ENCODE measurements around the gene PODXL2. TPM values are rescaled to one million over a fixed set of nuclear protein-coding genes. Genes with fewer than 3 reads are reported as not detected.

PODXL2 gene
- total RNA-seq, 2 experiments from 2014 or later, result 4.0 to 4.2 TPM

DNA sequence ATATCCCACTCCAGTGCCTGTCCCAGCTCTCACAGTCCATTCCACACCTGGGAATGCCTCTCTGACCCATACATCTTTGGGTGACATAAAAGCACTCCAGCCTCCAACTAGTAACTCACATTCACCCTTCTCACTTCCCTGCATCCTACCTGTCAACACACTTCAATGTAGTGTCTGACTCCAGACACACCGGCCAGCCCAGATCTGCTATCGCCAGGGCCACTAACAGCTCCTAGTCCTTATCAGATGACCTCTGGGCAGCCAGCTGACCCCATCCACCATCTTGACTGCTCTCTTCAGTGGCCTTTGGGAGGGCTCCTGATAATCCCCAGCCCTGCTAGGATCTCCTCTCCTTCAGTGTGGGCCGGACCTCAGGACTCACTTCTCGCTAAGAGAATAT is 33.7 kb upstream of the PODXL2 start:
- Mint-ChIP-seq H3K9me3 (no peaks in the 10 kb centered on the region), H3K27me3 (no peaks in the 10 kb centered on the region), H3K27ac (no peak overlapping the region), H3K4me3 (peak overlapping the region; percentile 18), H3K4me1 (ENCODE audit: low read depth) (peaks cover 29% of the 10 kb centered on the region), H3K36me3 (ENCODE audit: low read depth) (peaks cover 9% of the 10 kb centered on the region)
- POLR2A ChIA-PET, result interaction anchor here (1.5 kb wide), 1 partner anchor 10 kb away, joined by 3 read pairs; no protein-coding TSS in a partner anchor
- no peak for DNase-seq
- TF ChIP-seq, protein P1, sequence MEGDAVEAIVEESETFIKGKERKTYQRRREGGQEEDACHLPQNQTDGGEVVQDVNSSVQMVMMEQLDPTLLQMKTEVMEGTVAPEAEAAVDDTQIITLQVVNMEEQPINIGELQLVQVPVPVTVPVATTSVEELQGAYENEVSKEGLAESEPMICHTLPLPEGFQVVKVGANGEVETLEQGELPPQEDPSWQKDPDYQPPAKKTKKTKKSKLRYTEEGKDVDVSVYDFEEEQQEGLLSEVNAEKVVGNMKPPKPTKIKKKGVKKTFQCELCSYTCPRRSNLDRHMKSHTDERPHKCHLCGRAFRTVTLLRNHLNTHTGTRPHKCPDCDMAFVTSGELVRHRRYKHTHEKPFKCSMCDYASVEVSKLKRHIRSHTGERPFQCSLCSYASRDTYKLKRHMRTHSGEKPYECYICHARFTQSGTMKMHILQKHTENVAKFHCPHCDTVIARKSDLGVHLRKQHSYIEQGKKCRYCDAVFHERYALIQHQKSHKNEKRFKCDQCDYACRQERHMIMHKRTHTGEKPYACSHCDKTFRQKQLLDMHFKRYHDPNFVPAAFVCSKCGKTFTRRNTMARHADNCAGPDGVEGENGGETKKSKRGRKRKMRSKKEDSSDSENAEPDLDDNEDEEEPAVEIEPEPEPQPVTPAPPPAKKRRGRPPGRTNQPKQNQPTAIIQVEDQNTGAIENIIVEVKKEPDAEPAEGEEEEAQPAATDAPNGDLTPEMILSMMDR (IDR thresholded peaks at IDR 0.05), result no peak
- H3K27ac ChIP-seq (ENCODE audit: low read depth in 1 of 2, low read length in 2 of 2), result no peak overlapping the region
- H3K27me3 ChIP-seq (ENCODE audit: control insufficient read depth in 1 of 2, insufficient read depth in 2 of 2, low read length in 2 of 2), result no peaks in the 10 kb centered on the region
- no peak overlapping the region for H3K4me3 ChIP-seq (ENCODE audit: low read length)
- intact Hi-C loops (cut with DNase I, micrococcal nuclease), result loop anchor here in 1 of 2 experiments (10.0 kb wide), 4 partner anchors 529 to 1719 kb away; partner anchors contain the start of genes RUVBL1 and SLC41A3
- CTCF ChIA-PET, result no interaction called here
- H3K4me1 ChIP-seq (ENCODE audit: insufficient read depth, low read length), result peaks cover 27% of the 10 kb centered on the region
- H3K9me3 ChIP-seq (ENCODE audit: control insufficient read depth in 1 of 2, insufficient read depth in 1 of 2, low read length in 2 of 2), result no peaks in the 10 kb centered on the region
- no peaks in the 10 kb centered on the region for H3K36me3 ChIP-seq (ENCODE audit: insufficient read depth, low read length)
- no peak for ATAC-seq (ENCODE audit: poor library complexity)

DNA sequence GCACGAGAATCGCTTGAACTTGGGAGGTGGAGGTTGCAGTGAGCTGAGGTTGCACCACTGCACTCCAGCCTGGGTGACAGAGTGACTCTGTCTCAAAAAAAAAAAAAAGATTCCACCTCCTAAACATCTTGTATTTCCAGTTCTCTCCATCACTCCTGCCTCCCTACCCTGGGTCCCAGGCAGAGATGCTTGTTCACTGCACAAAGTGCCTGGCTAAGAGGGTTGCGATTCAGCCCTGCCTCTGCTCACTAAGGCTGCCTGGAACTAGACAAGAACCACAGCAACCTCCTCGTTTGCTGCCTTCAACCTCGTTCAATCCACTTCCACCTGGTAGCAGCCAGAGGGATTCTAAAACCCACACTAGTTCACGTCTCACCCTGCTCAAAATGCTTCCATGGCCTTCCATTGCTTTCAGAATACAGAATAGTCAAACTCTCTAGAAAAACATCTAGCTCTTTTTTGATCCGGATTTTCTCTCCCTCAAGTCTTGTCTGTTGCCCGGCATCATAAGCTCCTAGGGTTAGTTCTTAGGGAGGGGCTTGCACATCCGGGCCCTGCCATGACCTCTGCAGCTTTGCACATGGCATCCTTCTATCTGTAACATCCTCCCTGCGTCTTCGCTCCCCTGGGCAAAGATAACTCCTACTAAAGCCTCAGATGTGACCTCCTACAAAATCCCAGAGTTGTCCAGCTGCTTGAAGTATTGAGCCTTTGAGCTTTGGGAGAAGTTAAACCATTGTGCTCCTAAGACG is 31.8 kb upstream of the PODXL2 start:
- no peaks in the 10 kb centered on the region for H3K36me3 Mint-ChIP-seq (ENCODE audit: low read depth)
- H3K36me3 ChIP-seq (ENCODE audit: insufficient read depth, low read length), result no peaks in the 10 kb centered on the region
- intact Hi-C loops (cut with DNase I, micrococcal nuclease), result loop anchor here in 1 of 2 experiments (10.0 kb wide), 4 partner anchors 528 to 1718 kb away; partner anchors contain the start of genes RUVBL1 and SLC41A3
- no peaks in the 10 kb centered on the region for H3K27me3 ChIP-seq (ENCODE audit: control insufficient read depth in 1 of 2, insufficient read depth in 2 of 2, low read length in 2 of 2)
- no peaks in the 10 kb centered on the region for H3K9me3 Mint-ChIP-seq
- no peak overlapping the region for H3K27ac ChIP-seq (ENCODE audit: low read depth in 1 of 2, low read length in 2 of 2)
- H3K9me3 ChIP-seq (ENCODE audit: control insufficient read depth in 1 of 2, insufficient read depth in 1 of 2, low read length in 2 of 2), result no peaks in the 10 kb centered on the region
- H3K27me3 Mint-ChIP-seq, result no peaks in the 10 kb centered on the region
- peak overlapping the region; percentile 79 for H3K4me3 Mint-ChIP-seq
- peak overlapping the region; percentile 61 for H3K4me3 ChIP-seq (ENCODE audit: low read length)
- no peak overlapping the region for H3K27ac Mint-ChIP-seq
- TF ChIP-seq, protein P1 (IDR thresholded peaks at IDR 0.05), result no peak
- no peak for ATAC-seq (ENCODE audit: poor library complexity)
- H3K4me1 Mint-ChIP-seq (ENCODE audit: low read depth), result peaks cover 16% of the 10 kb centered on the region
- no peak for DNase-seq
- POLR2A ChIA-PET, result interaction anchor here (0.6 to 3.0 kb wide), 12 partner anchors 8 to 527 kb away, joined by 3 to 23 read pairs (median 3); partner anchors contain the start of genes ABTB1, RUVBL1 and TPRA1
- CTCF ChIA-PET, result interaction anchor here (1.0 to 2.2 kb wide), 3 partner anchors 22 to 615 kb away, joined by 3 to 8 read pairs (median 6); partner anchors contain the start of gene PLXNA1
- H3K4me1 ChIP-seq (ENCODE audit: insufficient read depth, low read length), result peaks cover 17% of the 10 kb centered on the region

DNA sequence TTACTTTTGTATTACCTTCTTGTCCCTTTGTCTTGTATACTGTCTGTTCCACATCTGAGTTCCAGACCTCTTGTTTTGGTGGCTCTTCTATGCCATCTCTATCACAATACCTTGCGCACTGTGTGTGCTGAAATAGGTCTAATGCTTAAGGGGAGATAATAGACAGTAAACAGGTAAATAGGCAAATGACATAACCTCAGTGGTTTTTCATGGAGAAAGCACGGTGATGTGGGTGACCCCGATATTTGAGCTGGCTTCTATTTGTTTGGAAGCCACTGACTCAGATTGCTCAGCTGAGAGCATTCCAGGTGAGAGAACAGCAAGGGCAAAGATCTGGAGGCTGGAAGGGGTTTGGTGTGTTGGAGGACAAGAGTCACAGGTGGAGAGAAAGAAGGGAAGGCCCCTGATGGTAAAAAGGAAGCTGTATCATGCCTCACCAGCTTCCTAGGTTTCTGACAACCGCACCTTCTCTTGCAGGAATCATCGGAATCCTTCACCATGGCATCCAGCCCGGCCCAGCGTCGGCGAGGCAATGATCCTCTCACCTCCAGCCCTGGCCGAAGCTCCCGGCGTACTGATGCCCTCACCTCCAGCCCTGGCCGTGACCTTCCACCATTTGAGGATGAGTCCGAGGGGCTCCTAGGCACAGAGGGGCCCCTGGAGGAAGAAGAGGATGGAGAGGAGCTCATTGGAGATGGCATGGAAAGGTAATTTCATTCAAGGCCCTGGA is 30.0 kb upstream of the PODXL2 start:
- intact Hi-C loops (cut with DNase I, micrococcal nuclease), result loop anchor here in 1 of 2 experiments (1.0 to 10.0 kb wide), 7 partner anchors 9 to 1716 kb away; partner anchors contain the start of genes ABTB1, PODXL2, RUVBL1 and SLC41A3
- H3K36me3 ChIP-seq (ENCODE audit: insufficient read depth, low read length), result no peaks in the 10 kb centered on the region
- H3K27me3 ChIP-seq (ENCODE audit: control insufficient read depth in 1 of 2, insufficient read depth in 2 of 2, low read length in 2 of 2), result no peaks in the 10 kb centered on the region
- H3K36me3 Mint-ChIP-seq (ENCODE audit: low read depth), result peaks cover 2% of the 10 kb centered on the region
- peak overlapping the region in 1 of 2 donors; percentile 16 for H3K27ac ChIP-seq (ENCODE audit: low read depth in 1 of 2, low read length in 2 of 2)
- ChIA-PET POLR2A (interaction anchor here (1.1 to 3.0 kb wide), 5 partner anchors 8 to 73 kb away, joined by 3 to 23 read pairs (median 11); partner anchors contain the start of genes ABTB1 and TPRA1), CTCF (interaction anchor here (0.6 to 2.2 kb wide), 5 partner anchors 11 to 98 kb away, joined by 3 to 6 read pairs (median 3); no protein-coding TSS in a partner anchor)
- H3K4me3 Mint-ChIP-seq, result peak overlapping the region; percentile 79
- no peak for ATAC-seq (ENCODE audit: poor library complexity)
- TF ChIP-seq, protein P1 (IDR thresholded peaks at IDR 0.05), result no peak
- H3K27me3 Mint-ChIP-seq, result no peaks in the 10 kb centered on the region
- H3K9me3 Mint-ChIP-seq, result no peaks in the 10 kb centered on the region
- H3K4me3 ChIP-seq (ENCODE audit: low read length), result peak overlapping the region; percentile 61
- DNase-seq, result no peak
- H3K4me1 Mint-ChIP-seq (ENCODE audit: low read depth), result peaks cover 16% of the 10 kb centered on the region
- H3K27ac Mint-ChIP-seq, result peak overlapping the region; percentile 49
- H3K9me3 ChIP-seq (ENCODE audit: control insufficient read depth in 1 of 2, insufficient read depth in 1 of 2, low read length in 2 of 2), result no peaks in the 10 kb centered on the region
- peaks cover 17% of the 10 kb centered on the region for H3K4me1 ChIP-seq (ENCODE audit: insufficient read depth, low read length)

Measured in CD4-positive, alpha-beta T cell (primary cell).